ENCODE data around the gene CELF5.
"Not testable (repeated sequence)": the region's sequence is repeated elsewhere in the genome, so short reads cannot be mapped to it uniquely, and the experiment has no call there.

The CELF5 gene

DNA sequence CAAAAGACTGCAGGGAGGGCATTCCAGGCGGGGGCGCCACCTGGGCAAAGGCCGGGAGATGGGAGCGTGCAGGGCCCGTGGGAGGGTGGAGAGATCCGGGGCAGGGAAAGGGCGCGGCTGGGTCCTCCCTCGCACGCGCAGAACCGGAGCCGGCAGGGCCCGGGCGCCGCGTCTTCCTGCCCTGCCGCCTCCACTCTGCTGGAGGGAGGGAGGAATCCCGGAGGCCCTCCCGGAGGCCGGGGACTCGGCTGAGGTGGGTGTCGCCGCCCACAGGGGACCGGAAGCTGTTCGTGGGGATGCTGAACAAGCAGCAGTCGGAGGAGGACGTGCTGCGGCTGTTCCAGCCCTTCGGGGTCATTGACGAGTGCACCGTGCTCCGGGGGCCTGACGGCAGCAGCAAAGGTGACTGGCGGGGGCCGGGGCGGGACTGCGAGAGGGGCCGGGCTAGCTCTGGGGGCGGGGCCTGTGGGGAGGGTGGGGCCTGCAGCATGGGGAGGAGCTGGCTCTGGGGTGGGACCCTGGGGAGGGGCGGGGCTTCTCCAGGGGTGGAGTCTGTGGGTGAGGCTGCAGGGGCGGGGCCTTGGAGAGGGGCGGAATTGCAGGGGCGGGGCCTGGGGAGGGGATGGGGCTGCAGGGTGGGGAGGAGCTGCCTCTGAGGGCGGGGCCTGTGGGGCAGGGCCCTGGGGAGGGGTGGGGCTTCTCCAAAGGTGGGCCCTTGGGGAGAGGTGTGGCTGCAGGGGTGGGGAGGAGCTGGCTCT, 51.3 kb downstream of the CELF5 start:
- DNase-seq: peak; percentile 96 to 99 (median 97)

DNA sequence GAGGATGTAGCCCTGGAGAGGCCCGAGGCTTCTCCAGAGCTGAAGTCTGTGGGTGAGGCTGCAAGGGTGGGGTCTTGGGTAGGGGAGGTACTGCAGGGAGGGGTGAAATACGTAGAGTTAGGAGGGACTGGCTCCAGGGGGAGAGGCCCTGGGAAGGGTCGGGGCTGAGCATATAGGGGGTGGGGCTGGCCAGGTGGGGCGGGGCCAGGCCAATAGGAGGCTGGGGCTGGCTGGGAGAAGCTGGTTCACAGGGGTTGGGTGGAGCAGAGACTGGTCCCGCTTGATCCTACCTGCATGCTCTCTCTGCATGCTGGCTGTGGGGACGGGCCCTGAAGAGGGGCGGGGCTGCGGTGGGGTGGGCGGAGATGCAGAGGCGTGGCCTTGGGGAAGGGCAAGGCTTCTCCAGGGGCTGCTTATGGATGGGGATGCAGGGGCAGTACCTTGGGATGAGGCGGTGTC, 51.9 kb downstream of the CELF5 start:
- peak in 4 of 6 experiments; percentile 70 to 82 (median 74) for DNase-seq

DNA sequence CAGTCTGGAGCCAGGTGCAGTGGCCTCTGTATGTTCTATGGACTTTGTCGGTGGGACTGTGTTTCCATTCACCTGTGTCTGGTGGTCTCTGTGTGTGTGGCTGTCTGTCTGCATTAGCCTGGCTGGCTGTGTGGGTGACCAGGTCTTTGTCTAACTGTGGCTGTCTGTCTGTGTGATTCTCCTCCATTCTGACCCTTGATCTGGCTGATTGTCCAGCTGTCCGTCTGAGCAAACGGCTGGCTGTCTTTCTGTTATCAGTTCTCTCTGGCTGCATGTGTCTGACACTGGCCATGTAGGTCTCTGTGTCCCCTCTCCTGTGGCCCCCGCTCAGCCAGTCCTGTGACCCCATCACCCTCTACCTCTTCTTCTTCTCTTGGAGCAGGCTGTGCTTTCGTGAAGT, 53.2 kb downstream of the CELF5 start:
- DNase-seq: no peak

DNA sequence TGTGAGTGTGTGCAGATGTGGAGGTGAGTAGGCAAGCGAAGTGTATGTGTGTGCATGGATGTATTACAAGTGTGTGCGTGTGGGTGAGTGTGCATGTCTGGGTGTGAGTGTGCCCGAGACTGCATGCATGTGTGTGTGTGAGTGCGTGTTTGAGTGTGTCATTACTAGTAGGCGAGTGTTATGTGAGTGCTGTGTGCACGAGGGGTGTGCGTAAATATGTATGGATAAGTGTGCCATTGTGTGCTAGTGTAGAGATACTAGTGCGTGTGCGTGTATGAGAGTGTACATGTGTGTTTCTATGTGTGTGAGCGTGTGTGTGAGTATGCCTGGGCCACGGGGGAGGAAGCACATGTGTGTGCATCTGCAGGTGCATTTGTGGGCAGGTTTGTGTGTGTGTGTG, 53.8 kb downstream of the CELF5 start:
- DNase-seq: no peak

DNA sequence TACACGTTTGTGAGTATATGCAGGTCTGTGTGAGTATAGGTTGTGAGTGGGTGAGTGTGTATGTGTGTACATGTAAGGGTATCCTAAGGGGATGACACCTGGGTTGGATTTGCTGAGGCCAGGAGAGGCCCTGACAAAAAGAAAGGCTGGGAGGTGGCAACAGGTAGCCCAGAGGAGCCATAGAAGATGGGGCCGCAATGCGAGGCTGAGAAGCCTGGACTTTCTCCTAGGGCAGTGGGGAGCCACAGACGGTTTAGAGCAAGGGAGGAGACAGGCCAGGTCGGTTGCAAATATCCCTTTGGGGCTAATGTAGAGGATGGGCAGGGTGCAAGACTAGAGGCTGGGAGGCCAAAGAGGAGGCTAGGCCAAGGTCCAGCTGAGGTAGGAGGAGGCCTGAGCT, 54.3 kb downstream of the CELF5 start:
- no peak for DNase-seq

DNA sequence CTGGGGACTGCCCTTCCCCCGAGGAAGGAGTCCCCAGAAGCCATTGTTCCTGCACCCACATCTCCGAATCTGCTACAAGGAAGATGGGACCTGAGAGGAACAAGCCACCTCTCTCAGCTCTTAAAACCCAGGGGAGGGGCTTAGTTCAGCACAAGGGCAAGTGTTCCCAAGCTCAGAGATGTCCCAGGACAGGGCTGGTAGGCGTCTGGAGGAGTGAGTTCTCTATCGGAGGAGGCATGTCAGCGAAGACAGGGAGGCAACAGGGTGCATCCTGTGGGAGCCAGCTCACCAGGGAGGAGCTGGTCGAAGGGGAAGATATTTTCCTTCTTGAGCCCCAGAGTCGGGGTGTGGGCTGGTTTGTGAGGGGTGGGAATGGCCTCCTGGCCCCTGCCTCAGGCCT, 54.8 kb downstream of the CELF5 start:
- no peak for DNase-seq

DNA sequence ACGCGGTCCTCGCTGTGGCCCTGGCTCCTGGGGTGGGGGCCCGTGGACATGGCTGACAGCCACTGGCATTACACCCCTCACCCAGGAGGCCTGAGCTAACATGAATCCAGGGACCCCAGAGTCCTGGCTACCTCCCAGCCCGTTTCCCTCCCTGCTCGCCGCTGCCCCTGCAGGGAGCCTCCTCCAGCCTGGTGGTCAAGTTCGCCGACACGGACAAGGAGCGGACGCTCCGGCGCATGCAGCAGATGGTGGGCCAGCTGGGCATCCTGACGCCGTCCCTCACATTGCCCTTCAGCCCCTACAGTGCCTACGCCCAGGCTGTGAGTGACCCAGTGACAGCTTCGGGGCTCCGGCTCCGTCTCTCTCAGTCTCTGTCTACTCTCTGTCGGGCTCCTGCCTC, 56.6 kb downstream of the CELF5 start:
- DNase-seq: no peak

DNA sequence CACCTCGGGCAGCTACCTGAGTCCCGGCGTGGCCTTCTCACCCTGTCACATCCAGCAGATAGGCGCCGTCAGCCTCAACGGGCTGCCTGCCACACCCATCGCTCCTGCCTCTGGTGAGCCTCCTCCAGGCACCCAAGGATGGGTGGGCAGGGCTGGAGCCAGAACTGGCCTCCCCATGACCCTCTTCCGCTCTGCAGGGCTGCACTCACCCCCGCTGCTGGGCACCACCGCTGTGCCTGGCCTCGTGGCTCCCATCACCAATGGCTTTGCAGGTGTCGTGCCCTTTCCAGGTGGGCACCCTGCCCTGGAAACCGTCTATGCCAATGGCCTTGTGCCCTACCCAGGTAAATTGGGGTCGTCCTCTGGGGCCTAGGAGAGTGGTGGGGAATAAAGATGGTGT, 57.7 kb downstream of the CELF5 start:
- DNase-seq: no peak

DNA sequence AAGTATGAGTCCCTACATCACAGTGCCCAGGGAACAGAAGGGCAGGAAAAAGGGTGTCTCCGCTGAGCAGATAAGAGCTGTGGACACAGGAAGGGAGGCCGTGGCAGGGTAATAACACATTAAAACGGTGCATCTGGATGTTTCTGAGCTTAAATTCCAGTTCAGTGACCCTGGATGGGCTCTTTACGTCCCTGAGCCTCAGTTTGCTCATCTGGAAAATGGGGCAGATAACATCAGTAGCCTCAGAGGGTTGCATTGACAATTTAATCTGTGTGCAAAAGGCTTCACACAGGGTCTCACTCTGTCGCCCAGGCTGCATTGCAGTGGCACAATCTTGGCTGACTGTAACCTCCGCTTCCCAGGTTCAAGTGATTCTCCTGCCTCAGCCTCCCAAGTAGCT, 58.1 kb downstream of the CELF5 start:
- DNase-seq: no peak

DNA sequence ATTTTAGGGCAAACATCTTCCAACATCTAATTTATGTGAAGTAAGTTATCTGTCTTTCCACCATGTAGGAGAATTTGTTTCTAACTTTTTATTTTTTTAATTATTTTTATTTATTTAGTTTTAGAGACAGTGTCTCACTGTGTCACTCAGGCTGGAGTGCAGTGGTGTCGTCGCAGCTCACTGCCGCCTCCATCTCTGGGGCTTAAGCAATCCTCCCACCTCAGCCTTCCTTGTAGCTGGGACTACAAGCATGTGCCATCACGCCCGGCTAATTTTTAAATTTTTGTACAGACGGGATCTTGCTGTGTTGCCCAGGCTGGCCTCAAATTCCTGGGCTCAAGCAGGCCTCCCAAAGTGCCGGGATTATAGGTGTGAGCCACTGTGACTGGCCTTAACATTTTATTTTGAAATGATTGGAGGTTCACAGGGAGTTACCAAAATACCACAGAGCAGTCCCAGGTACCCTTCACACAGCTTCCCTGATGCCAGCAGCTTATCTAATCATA, 58.8 kb downstream of the CELF5 start:
- no peak for DNase-seq

DNA sequence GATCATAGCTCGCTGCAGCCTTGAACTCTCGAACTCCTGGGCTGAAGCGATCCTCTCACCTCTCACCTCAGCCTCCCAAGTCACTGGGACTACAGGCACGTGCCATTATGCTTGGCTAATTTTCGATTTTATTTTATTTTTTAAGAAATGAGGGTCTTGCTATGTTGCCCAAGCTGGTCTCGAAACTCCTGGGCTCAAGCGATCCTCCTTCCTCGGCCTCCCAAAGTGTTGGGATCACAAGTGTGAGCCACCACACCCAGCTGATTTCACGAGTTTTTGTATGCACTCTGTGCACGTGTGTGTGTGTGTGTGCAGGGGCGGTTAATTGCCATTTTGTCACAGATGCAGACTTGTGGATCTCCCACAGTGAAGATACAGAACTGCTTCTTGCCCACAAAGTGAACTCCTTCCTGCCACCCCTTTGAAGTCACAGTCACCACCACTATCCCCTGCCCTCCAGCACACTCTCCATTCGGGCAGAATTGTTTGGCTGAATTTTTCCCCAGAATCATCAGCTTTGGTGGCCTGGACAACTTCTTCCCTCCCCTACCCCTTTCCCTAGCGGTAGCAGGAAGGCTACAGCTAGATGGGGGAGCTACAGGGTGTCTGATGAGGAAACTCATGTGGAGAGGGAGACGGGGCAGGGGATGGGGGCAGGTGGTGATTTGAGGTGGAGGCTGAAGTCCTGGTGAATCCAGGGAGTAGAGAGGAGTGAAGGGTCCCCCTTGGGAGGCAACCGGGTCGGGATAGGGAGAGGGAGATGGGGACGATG, 59.6 kb downstream of the CELF5 start:
- DNase-seq: no peak

DNA sequence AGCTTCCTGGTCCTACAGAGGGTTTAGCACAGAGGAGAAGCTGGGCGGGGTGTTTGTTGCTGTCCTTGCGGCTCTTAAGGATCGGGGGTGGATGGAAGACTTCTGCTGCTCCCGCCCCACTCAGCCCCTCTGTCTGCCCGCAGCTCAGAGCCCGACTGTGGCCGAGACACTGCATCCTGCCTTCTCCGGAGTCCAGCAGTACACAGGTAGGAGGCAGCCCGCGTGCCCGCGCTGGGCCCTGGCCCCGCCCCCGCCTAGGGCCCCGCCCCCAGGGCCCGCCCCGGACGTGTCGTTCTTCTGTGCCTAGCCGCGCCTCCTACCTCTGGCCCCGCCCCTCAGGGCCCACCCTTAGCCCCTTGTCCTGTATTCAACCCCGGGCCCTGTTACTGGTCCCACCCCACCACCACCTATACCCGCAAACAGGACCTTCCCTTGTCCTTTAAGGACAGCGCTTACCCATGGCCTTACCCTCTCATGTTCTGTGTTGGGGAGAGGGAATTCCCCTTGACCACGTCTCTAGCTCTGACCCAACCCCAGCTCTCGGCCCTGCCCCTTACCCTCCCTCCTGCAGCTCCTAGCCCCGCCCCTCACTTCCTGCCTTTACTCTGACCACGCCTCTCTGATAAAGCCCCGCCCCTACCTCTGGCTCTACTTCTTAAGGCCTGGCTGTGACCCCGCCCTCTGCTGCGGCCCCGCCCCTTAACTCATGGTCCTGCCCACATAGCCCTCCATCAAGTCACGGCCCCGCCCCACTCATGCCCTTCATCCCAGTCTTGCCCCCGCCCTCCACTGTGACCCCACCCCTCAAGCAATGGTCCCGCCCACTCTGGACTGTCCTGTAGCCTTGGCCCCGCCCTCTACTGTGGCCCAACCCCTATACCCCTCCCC, 60.5 kb downstream of the CELF5 start:
- peak; percentile 43 to 85 (median 68) for DNase-seq

DNA sequence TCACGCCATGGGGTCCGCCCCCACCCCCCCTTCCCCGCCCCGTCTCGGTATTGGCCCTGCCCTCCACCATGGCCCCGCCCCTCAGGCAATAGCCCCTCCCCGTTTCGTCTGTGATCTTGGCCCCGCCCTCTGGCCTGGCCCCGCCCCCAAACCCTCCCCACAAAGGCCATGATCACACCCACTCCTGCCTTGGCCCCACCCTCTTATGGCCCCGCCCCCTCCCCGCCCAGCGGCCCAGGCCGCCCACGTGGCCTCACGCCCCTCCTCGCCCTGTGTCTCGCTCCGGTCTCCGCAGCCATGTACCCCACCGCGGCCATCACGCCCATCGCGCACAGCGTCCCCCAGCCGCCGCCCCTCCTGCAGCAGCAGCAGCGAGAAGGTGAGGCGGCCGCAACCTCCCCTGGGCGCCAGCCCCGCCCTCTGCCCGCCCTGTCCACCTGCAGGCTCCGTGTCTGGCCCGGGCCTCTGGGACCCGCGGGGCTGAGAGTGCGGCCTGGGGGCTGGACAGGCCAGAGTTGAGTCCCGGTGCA, 61.3 kb downstream of the CELF5 start:
- DNase-seq: peak; percentile 18 to 85 (median 64)

DNA sequence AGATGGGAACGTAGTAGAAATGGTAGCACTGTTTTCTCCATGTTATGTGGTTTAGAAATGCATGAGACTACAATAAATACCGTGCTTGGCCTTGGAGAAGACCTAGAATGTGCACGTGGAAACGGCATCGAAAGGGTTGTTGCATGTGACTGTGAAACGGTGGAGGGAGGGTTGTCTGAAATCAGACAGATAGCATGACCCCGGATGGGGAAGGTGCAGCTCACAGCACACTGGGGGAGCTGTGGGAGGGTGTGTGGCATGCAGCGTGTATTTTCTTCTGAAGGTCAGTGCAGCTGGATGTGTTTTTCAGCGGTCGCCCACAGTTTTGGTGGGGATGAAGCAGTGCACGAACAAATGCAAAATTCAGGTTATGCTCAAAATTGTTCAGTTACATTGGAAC, 63.4 kb downstream of the CELF5 start:
- no peak for DNase-seq

DNA sequence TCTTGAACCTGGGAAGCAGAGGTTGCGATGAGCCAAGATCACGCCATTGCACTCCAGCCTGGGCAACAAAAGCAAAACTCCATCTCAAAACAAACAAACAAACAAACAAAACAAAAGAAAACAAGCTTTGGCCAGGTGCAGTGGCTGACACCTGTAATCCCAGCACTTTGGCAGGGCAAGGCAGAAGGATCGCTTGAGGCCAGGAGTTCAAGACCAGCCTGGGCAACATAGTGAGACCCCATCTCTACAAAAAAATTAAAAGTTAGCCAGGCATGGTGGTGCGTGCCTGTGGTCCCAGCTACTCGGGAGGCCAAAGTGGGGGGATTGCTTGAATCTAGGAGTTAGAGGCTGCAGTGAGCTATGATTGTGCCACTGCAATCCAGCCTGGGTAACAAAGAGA, 64.0 kb downstream of the CELF5 start:
- DNase-seq: not testable (repeated sequence)

DNA sequence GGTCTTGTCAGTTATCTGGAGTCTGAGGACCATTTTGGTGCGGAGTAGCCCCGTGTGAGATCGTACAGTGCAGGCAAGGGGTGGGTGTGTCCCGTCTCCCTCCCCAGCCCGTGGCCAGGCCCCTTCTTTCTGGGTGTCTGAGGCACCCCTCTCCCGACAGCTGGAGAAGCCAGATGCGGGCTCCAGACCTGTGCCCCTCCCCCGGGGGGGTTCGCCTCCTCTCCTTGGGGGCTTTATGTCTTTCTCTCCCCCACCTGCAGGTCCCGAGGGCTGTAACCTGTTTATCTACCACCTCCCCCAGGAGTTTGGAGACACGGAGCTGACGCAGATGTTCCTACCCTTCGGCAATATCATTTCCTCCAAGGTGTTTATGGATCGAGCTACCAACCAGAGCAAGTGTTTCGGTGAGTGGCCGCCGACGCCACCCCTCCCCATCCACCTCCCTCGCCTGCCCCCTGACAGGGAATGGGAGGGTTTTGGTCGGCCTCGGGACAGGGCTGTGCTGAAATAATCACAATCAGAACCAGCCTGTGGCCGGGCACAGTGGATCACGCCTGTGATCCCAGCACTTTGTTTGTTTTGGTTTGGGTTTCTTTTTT, 65.6 kb downstream of the CELF5 start:
- DNase-seq: no peak

DNA sequence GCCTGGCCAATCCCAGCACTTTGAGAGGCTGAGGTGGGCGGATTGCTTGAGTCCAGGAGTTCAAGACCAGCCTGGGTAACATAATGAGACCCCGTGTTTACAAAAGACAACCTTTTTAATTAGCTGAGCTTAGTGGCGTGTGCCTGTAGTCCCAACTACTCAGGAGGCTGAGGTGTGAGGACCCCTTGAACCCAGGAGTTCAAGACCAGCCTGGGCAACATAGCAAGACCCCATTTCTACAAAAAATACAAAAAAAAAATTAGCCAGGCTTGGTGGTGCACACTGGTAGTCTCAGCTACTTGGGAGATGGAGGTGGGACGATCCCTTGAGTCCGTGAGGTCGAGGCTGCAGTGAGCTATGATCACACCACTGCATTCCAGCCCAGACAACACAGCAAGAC, 66.4 kb downstream of the CELF5 start:
- not testable (repeated sequence) for DNase-seq

DNA sequence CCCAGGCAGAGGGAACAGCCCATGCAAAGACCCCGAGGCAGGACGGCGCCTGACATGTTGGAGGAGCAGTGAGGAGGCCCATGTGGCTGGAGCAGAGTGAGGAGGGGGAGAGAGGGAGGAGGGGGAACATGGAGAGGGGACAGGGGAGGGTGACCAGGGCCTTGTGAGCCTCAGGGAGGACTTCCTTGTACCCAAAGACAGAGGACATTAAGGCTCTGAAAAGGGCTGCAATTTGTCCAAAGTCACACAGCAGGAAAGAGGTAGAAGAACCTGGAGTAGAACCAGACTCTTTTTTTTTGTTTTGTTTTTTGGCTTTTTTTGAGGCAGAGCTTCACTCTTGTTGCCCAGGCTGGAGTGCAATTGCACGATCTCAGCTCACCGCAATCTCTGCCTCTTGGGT, 67.2 kb downstream of the CELF5 start:
- DNase-seq: no peak

DNA sequence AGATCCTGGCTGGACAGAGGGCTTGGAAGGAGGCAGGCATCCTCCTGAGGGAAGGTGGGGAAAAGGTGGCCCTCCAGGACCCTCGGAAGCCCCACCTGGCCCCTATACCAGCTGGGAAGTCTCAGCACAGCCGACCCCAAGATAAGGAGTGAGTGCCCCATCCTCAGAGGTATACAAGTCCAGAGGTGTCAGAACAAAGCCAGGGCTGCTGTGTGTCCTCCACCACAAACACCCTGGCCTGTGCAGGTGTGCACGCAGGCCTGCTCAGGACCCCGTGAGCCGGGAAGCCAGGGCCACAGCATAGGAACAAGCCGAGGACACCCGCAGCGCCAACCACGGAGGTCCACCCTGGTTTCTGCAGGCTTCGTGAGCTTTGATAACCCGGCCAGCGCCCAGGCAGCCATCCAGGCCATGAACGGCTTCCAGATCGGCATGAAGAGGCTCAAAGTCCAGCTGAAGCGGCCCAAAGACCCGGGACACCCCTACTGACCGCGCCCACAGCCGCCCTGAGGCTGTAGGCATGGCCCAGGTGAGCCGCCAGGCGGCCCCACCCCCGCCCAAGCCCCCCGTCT, 68.6 kb downstream of the CELF5 start:
- no peak for DNase-seq

DNA sequence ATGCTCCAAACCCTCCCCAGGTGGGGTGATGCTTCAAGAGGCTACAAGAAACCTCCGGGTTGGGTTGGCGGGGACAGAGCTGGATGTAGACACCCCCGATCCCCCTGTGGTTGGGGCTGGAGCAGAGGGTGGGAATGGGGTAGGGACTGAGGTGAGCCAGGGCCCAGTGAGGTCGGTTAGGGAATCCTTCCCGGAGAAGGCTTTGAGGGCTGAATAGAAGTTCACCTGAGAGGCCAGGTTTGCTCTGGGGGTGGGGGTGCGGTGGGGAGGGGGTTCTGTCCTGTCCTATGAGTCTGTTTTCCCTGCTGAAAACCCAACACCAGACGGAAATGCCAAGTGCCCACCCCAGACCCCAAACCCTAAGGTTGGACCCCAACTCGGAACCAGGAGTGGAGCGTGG, 69.1 kb downstream of the CELF5 start:
- no peak for DNase-seq

DNA sequence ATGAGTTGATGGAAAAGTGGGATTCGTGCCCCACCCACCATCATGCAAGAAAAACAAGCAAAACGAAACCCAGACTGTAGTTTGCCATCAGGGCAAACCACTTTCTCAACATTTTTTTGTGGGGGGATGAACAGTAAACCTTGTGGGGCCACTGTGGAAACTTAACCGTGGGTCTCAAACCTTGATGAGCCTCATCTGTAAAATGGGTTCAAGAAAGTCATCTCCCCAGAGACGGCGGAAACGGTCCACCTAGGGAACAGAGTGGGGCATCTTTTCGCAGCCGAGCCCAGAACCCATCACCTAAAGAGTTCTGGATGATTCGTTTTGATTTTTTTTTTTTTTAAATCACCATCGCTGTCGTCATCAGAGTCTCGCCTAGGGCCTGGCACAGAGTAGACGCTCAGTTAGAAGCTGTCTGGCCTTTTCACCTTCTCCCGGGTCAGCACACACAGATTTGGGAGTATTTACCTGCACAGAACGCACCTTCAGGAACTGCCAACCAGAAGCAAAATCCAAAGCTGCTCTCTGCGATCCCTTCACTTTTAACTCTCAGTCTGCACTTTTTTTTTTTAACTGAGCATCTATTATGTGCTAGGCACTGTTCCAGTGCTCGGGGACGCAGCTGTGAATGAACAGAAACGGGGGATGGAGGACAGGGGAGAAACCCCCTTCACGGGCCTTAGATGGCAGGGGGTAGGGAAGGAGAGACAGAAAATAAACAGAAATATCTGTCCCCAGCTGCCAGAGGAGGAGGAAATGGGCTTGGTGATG, 69.8 kb downstream of the CELF5 start:
- DNase-seq: no peak
